Natural killer cell (primary cell): Measurements from ENCODE around the gene SYNPR. TPM values are rescaled to one million over a fixed set of nuclear protein-coding genes. Genes with fewer than 3 reads are reported as not detected.

Experiments used
- ATAC-seq, 3 donors: fragments of 150-1000 bp in 2 of 3; fragments of 200-7000 bp in 1 of 3; cut with Tn5 transposase; 1 replicate in 1 of 3; 2 replicates in 2 of 3; pipeline ENCODE4 v1.10.0; 2021; ENCODE audit warnings: mild to moderate bottlenecking in 2 of 3, moderate library complexity in 2 of 3
- DNase-seq, 2 donors: peaks; one replicate each; pipeline versions ENCODE4 v3.0.0 to v3.0.0-alpha.2; 2013 to 2021; ENCODE audit warnings: mixed read lengths in 1 of 2
- H3K27ac ChIP-seq: one replicate; pipeline ENCODE4 v1.5.1; 2013; ENCODE audit warnings: mild to moderate bottlenecking, low read length
- H3K27me3 ChIP-seq: one replicate; pipeline ENCODE4 v1.6.1; 2013; ENCODE audit warnings: low read length; ENCODE audit not compliant: control insufficient read depth, insufficient read depth
- H3K36me3 ChIP-seq: one replicate; pipeline ENCODE4 v1.6.1; 2013; ENCODE audit warnings: low read length; ENCODE audit not compliant: control insufficient read depth, insufficient read depth
- H3K4me1 ChIP-seq: one replicate; pipeline ENCODE4 v1.6.1; 2013; ENCODE audit warnings: low read length; ENCODE audit not compliant: control insufficient read depth, insufficient read depth
- H3K4me3 ChIP-seq: one replicate; pipeline ENCODE4 v1.5.1; 2013; ENCODE audit warnings: low read length
- H3K9me3 ChIP-seq: one replicate; pipeline ENCODE4 v1.6.1; 2013; ENCODE audit warnings: low read length; ENCODE audit not compliant: control insufficient read depth, insufficient read depth
- H3K27ac Mint-ChIP-seq, 2 donors: one replicate each; pipeline ENCODE4 v1.8.0; 2022; ENCODE audit warnings: mild to moderate bottlenecking in 2 of 2, mixed read lengths in 2 of 2, moderate library complexity in 1 of 2
- H3K27me3 Mint-ChIP-seq, 2 donors: one replicate each; pipeline ENCODE4 v1.8.0; 2022; ENCODE audit warnings: low read depth in 2 of 2, mixed read lengths in 2 of 2
- H3K36me3 Mint-ChIP-seq: one replicate; pipeline ENCODE4 v1.8.0; 2022; ENCODE audit warnings: mixed read lengths
- H3K4me1 Mint-ChIP-seq, 2 donors: one replicate each; pipeline ENCODE4 v1.8.0; 2022; ENCODE audit warnings: mixed read lengths in 2 of 2
- H3K4me3 Mint-ChIP-seq: one replicate; pipeline ENCODE4 v1.8.0; 2022; ENCODE audit warnings: mild to moderate bottlenecking, moderate library complexity, mixed read lengths
- H3K9me3 Mint-ChIP-seq, 2 donors: one replicate each; pipeline ENCODE4 v1.8.0; 2022; ENCODE audit warnings: mixed read lengths in 2 of 2
- WGBS: methylation state at CpG from one replicate; pipeline ENCODE4 v1.1.7; 2013; ENCODE audit warnings: missing lambda C conversion rate; ENCODE audit not compliant: insufficient coverage; 5-methylcytosine and 5-hydroxymethylcytosine counted together
- intact Hi-C: fragments of 100-400 bp; cut with micrococcal nuclease; formaldehyde crosslinking; loops from one replicate; pipeline ENCODE4 v1.14.2; 2022
- total RNA-seq, 4 donors: library from RNA; stranded (reverse); fragments of 120-200 nt in 1 of 4; gene quantifications; one replicate each; pipeline versions ENCODE4 v1.2.3 to v1.2.4, GENCODE V29; 2013 to 2022
- TF ChIP-seq, protein P1 (sequence below): fragments of 200-600 bp; IDR thresholded peaks from one replicate; pipeline ENCODE4 v1.8.0; 2022; ENCODE audit warnings: antibody characterized with exemption

Gene SYNPR
- total RNA-seq, 3 donors from 2014 or later (not counting 1 experiment from before 2014, with no cell fraction given): not detected

- Mint-ChIP-seq H3K27ac (no peak overlapping the region), H3K4me1 (no peaks in the 10 kb centered on the region)
- WGBS: 84% methylated on average over 9 of the region's 9 CpGs
These were observed 278.3 kb downstream of the SYNPR start for GRCh38 chr3:63556401-63556800.

DNA sequence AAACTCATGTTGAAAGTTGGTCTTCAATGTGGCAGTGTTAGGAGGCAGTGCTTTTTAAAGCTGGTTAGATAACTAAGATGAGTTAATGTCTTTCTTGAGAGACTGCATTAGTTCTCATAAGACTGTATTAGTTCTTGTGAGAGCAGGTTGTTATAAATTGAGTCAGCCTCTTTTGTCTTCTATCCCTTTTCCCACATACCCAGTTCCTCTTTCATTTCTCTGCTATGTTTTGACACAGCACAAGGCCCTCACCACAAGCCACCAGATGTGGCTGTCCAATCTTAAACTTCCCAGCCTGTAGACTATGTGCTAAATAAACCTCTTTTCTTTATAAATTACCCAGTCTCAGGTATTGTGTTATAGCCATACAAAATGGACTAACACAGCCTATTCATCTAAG is 279.8 kb downstream of the SYNPR start:
- Mint-ChIP-seq H3K27me3 (no peaks in the 10 kb centered on the region), H3K27ac (no peak overlapping the region), H3K36me3 (no peaks in the 10 kb centered on the region), H3K4me3 (no peak overlapping the region), H3K4me1 (no peaks in the 10 kb centered on the region), H3K9me3 (peaks cover 0 to 2% of the 10 kb centered on the region in 2 donors)
- intact Hi-C loops: no loop called here
- H3K36me3 ChIP-seq: no peaks in the 10 kb centered on the region
- DNase-seq (no peak), ATAC-seq (no peak)
- H3K27me3 ChIP-seq: no peaks in the 10 kb centered on the region
- no peaks in the 10 kb centered on the region for H3K9me3 ChIP-seq
- no peaks in the 10 kb centered on the region for H3K4me1 ChIP-seq
- no peak overlapping the region for H3K4me3 ChIP-seq
- TF ChIP-seq, protein P1, sequence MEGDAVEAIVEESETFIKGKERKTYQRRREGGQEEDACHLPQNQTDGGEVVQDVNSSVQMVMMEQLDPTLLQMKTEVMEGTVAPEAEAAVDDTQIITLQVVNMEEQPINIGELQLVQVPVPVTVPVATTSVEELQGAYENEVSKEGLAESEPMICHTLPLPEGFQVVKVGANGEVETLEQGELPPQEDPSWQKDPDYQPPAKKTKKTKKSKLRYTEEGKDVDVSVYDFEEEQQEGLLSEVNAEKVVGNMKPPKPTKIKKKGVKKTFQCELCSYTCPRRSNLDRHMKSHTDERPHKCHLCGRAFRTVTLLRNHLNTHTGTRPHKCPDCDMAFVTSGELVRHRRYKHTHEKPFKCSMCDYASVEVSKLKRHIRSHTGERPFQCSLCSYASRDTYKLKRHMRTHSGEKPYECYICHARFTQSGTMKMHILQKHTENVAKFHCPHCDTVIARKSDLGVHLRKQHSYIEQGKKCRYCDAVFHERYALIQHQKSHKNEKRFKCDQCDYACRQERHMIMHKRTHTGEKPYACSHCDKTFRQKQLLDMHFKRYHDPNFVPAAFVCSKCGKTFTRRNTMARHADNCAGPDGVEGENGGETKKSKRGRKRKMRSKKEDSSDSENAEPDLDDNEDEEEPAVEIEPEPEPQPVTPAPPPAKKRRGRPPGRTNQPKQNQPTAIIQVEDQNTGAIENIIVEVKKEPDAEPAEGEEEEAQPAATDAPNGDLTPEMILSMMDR: no peak
- no peak overlapping the region for H3K27ac ChIP-seq

More at GRCh38 chr3:63556401-63556800, 278.3 kb downstream of the SYNPR start:
- Histone ChIP-seq H3K9me3 (no peaks in the 10 kb centered on the region), H3K27ac (no peak overlapping the region), H3K4me1 (no peaks in the 10 kb centered on the region), H3K36me3 (no peaks in the 10 kb centered on the region), H3K4me3 (no peak overlapping the region), H3K27me3 (no peaks in the 10 kb centered on the region)
- H3K36me3 Mint-ChIP-seq: no peaks in the 10 kb centered on the region
- ATAC-seq (no peak), DNase-seq (no peak)
- intact Hi-C loops: no loop called here
- no peak overlapping the region for H3K4me3 Mint-ChIP-seq
- H3K27me3 Mint-ChIP-seq: no peaks in the 10 kb centered on the region
- peaks cover 0 to 2% of the 10 kb centered on the region in 2 donors for H3K9me3 Mint-ChIP-seq
- TF ChIP-seq, protein P1: no peak

DNA sequence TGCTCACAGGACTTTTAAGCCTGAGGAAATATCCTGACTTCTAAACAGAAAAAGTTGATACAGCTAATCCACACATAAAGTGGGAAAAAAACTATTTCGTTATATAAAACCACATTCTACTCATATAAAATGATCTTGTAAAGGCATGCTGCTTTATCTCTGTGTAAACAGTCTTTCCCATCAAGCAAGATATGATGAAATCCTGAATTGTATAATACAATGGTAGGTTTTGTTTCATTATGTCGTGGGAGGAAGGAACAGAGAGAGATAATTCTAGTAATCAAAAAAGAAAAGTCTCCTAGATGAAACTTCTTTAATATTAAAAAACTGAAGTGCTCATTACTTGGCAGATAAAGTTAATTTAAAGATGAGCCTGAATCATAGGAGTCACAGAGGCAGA is 281.8 kb downstream of the SYNPR start:
- H3K27me3 Mint-ChIP-seq: no peaks in the 10 kb centered on the region
- H3K4me3 ChIP-seq: no peak overlapping the region
- no peaks in the 10 kb centered on the region for H3K27me3 ChIP-seq
- no peaks in the 10 kb centered on the region for H3K36me3 Mint-ChIP-seq
- H3K4me3 Mint-ChIP-seq: no peak overlapping the region
- H3K27ac ChIP-seq: no peak overlapping the region
- ATAC-seq (no peak), DNase-seq (no peak)
- H3K9me3 ChIP-seq: no peaks in the 10 kb centered on the region
- H3K4me1 Mint-ChIP-seq: no peaks in the 10 kb centered on the region
- H3K27ac Mint-ChIP-seq: no peak overlapping the region
- H3K36me3 ChIP-seq: no peaks in the 10 kb centered on the region
- intact Hi-C loops: no loop called here
- no CpG with 5 or more reads among the region's 2 CpGs for WGBS
- H3K9me3 Mint-ChIP-seq: peaks cover 0 to 4% of the 10 kb centered on the region in 2 donors
- TF ChIP-seq, protein P1: no peak
- H3K4me1 ChIP-seq: no peaks in the 10 kb centered on the region

- Histone ChIP-seq H3K4me3 (no peak overlapping the region), H3K4me1 (no peaks in the 10 kb centered on the region), H3K9me3 (no peaks in the 10 kb centered on the region), H3K27me3 (no peaks in the 10 kb centered on the region), H3K27ac (no peak overlapping the region), H3K36me3 (no peaks in the 10 kb centered on the region)
- ATAC-seq: no peak
- intact Hi-C loops: no loop called here
- DNase-seq: no peak
- no peaks in the 10 kb centered on the region for H3K27me3 Mint-ChIP-seq
- no peaks in the 10 kb centered on the region for H3K36me3 Mint-ChIP-seq
- H3K4me1 Mint-ChIP-seq: no peaks in the 10 kb centered on the region
- H3K9me3 Mint-ChIP-seq: peaks cover 0 to 7% of the 10 kb centered on the region in 2 donors
- H3K4me3 Mint-ChIP-seq: no peak overlapping the region
- H3K27ac Mint-ChIP-seq: no peak overlapping the region
- WGBS: 43% methylated on average over 1 of the region's 1 CpG
- TF ChIP-seq, protein P1: no peak
These were observed 283.8 kb downstream of the SYNPR start for GRCh38 chr3:63561879-63562278.
